Measurements from ENCODE around the gene RUFY1.

Gene RUFY1

GRCh38 chr5:179599100-179599499, 48.7 kb downstream of the RUFY1 start:
- TF ChIP-seq ZFP30 (CRISPR knock-in tag; IDR thresholded peaks at IDR 0.05), result no peak
- TF ChIP-seq ARNTL (CRISPR knock-in tag; IDR thresholded peaks at IDR 0.05; ENCODE audit: borderline replicate concordance, low read depth), result no peak
- TF ChIP-seq RARB (CRISPR knock-in tag; IDR thresholded peaks at IDR 0.05), result no peak
- TF ChIP-seq CSDC2 (CRISPR knock-in tag; IDR thresholded peaks at IDR 0.05), result no peak
- no peak for TF ChIP-seq SNAI2 (CRISPR knock-in tag; IDR thresholded peaks at IDR 0.05)
- no peak for TF ChIP-seq OSR1 (CRISPR knock-in tag; IDR thresholded peaks at IDR 0.05)
- no peak for TF ChIP-seq ISL1 (CRISPR knock-in tag; IDR thresholded peaks at IDR 0.05)
- TF ChIP-seq ZC3H10 (CRISPR knock-in tag; IDR thresholded peaks at IDR 0.05), result no peak
- TF ChIP-seq POU6F1 (CRISPR knock-in tag; IDR thresholded peaks at IDR 0.05; ENCODE audit: borderline replicate concordance, low read depth), result no peak
- no peak for ATAC-seq

DNA sequence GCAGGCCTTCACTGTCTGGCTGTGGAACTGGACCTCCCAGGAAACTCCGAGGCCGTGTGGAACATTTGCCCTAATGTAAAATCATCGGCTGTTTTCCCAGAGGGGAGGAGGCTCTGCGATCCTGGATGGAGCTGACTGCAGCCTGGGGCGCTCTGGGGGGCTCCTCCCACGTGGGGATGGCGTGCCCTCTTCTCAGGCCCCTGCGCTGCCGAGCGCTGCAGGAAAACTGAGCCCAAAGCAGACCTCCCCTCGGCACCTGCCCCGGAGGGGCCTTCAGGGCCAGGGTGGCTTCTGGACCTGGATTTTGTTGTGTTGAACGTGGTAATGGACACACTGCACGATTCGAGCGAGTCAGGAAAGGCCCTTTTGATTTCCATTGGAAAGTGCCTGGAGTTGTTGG, 49.2 kb downstream of the RUFY1 start:
- ATAC-seq, result no peak
- TF ChIP-seq TCF4 (CRISPR knock-in tag; IDR thresholded peaks at IDR 0.05; ENCODE audit: borderline replicate concordance) (no peak), PPARA (CRISPR knock-in tag; IDR thresholded peaks at IDR 0.05; ENCODE audit: borderline replicate concordance) (no peak), ZC3H10 (CRISPR knock-in tag; IDR thresholded peaks at IDR 0.05) (no peak), RARB (CRISPR knock-in tag; IDR thresholded peaks at IDR 0.05) (no peak), PATZ1 (CRISPR knock-in tag; IDR thresholded peaks at IDR 0.05; ENCODE audit: borderline replicate concordance) (no peak), ZNF565 (CRISPR knock-in tag; conservative IDR thresholded peaks at IDR 0.05; ENCODE audit: low read depth) (no peak), ARNTL (CRISPR knock-in tag; IDR thresholded peaks at IDR 0.05; ENCODE audit: borderline replicate concordance, low read depth) (no peak), ZFP3 (CRISPR knock-in tag; IDR thresholded peaks at IDR 0.05) (no peak), ZFP30 (CRISPR knock-in tag; IDR thresholded peaks at IDR 0.05) (no peak), TOX (CRISPR knock-in tag; IDR thresholded peaks at IDR 0.05; ENCODE audit: borderline replicate concordance) (no peak), BACH2 (CRISPR knock-in tag; IDR thresholded peaks at IDR 0.05; ENCODE audit: borderline replicate concordance) (no peak), OSR1 (CRISPR knock-in tag; IDR thresholded peaks at IDR 0.05) (no peak), GLIS3 (CRISPR knock-in tag; IDR thresholded peaks at IDR 0.05) (no peak), ZNF8 (CRISPR knock-in tag; IDR thresholded peaks at IDR 0.05) (no peak), ZNF70 (CRISPR knock-in tag; IDR thresholded peaks at IDR 0.05) (no peak), SNAI2 (CRISPR knock-in tag; IDR thresholded peaks at IDR 0.05) (no peak), CREB5 (CRISPR knock-in tag; IDR thresholded peaks at IDR 0.05; ENCODE audit: low read depth) (no peak)

DNA sequence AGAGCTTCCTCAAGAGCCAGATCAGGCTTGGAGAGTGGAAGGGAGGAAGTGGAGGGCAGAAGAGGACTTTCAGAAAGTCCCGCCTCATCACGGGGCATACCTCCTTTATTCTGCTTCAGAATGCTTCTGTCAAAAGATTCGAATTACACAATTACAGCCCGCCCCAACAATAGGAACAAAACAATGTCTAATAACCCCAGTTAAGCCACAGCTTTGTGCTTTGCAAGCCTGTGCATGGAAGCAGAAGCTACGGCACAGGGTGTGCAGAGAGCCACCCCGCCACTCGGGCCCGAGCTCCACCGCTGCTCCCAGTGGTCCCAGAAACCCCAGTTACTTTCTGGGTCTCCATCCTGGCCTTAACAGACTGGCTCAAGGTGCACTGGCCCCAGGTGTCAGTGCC, 49.6 kb downstream of the RUFY1 start:
- TF ChIP-seq RARB (CRISPR knock-in tag; IDR thresholded peaks at IDR 0.05) (no peak), TOX (CRISPR knock-in tag; IDR thresholded peaks at IDR 0.05; ENCODE audit: borderline replicate concordance) (no peak), PATZ1 (CRISPR knock-in tag; IDR thresholded peaks at IDR 0.05; ENCODE audit: borderline replicate concordance) (no peak), CREB5 (CRISPR knock-in tag; IDR thresholded peaks at IDR 0.05; ENCODE audit: low read depth) (no peak), CSDC2 (CRISPR knock-in tag; IDR thresholded peaks at IDR 0.05) (no peak), BACH2 (CRISPR knock-in tag; IDR thresholded peaks at IDR 0.05; ENCODE audit: borderline replicate concordance) (no peak), ISL1 (CRISPR knock-in tag; IDR thresholded peaks at IDR 0.05) (no peak), ZNF70 (CRISPR knock-in tag; IDR thresholded peaks at IDR 0.05) (no peak), ZNF565 (CRISPR knock-in tag; conservative IDR thresholded peaks at IDR 0.05; ENCODE audit: low read depth) (no peak), ZFP30 (CRISPR knock-in tag; IDR thresholded peaks at IDR 0.05) (no peak), ESRRG (CRISPR knock-in tag; IDR thresholded peaks at IDR 0.05) (no peak), SNAI2 (CRISPR knock-in tag; IDR thresholded peaks at IDR 0.05) (no peak)
- TF ChIP-seq, protein P1, sequence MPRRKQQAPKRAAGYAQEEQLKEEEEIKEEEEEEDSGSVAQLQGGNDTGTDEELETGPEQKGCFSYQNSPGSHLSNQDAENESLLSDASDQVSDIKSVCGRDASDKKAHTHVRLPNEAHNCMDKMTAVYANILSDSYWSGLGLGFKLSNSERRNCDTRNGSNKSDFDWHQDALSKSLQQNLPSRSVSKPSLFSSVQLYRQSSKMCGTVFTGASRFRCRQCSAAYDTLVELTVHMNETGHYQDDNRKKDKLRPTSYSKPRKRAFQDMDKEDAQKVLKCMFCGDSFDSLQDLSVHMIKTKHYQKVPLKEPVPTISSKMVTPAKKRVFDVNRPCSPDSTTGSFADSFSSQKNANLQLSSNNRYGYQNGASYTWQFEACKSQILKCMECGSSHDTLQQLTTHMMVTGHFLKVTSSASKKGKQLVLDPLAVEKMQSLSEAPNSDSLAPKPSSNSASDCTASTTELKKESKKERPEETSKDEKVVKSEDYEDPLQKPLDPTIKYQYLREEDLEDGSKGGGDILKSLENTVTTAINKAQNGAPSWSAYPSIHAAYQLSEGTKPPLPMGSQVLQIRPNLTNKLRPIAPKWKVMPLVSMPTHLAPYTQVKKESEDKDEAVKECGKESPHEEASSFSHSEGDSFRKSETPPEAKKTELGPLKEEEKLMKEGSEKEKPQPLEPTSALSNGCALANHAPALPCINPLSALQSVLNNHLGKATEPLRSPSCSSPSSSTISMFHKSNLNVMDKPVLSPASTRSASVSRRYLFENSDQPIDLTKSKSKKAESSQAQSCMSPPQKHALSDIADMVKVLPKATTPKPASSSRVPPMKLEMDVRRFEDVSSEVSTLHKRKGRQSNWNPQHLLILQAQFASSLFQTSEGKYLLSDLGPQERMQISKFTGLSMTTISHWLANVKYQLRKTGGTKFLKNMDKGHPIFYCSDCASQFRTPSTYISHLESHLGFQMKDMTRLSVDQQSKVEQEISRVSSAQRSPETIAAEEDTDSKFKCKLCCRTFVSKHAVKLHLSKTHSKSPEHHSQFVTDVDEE (CRISPR knock-in tag; IDR thresholded peaks at IDR 0.05), result no peak

More for the DNA sequence above, 49.6 kb downstream of the RUFY1 start:
- ATAC-seq, result no peak

All from SK-N-SH treated with all-trans-retinoic acid at 6 μM for 48 hours (cell line).